ENCODE data around the gene CCDC188. TPM values are rescaled to one million over a fixed set of nuclear protein-coding genes. Genes with fewer than 3 reads are reported as not detected.
A peak's percentile ranks its signal among the peaks of the same experiment; 100 is the strongest.

Gene CCDC188
- total RNA-seq, 2 experiments from 2014 or later = not detected

DNA sequence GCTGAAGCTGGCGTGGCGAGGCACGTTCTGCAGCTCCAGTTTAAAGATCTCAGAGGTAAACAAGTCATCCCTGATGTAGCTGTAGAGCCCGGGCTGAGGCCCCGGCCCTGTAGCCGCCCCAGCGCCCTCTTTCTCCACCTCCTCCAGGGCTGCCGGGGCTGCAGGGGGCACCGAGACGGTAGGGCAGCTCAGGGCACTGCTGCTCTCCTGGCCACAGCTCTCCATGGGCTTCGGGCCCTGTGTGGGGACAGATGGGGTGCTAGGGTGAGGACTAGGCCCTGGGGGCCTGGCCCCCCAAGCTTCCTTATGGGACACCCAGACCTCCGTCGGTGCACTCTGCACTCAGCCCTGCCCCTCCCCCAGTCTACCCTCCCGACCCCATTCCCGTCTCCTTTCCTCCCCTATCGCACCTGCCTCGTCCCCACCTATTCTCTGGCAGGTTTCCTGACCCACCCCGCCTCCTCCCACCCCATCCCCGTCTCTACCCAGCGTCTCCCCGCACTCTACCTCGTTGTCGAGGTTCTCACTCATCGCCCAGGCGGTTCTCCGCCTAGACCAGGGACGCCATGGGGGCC, 34.4 kb downstream of the CCDC188 start:
- ChIA-PET POLR2A (interaction anchor here (0.6 to 3.1 kb wide), 16 partner anchors 10 to 637 kb away, joined by 3 to 20 read pairs (median 4); partner anchors contain the start of genes CDC45, DGCR6L, TANGO2 and ZDHHC8), CTCF (interaction anchor here (0.8 to 2.1 kb wide), 2 partner anchors 13 kb away, joined by 3 to 8 read pairs; no protein-coding TSS in a partner anchor)
- Mint-ChIP-seq H3K36me3 (ENCODE audit: low read depth) (peaks cover 56% of the 10 kb centered on the region), H3K9me3 (no peaks in the 10 kb centered on the region), H3K27ac (peak overlapping the region; percentile 82), H3K4me3 (peak overlapping the region; percentile 97), H3K4me1 (ENCODE audit: low read depth) (peaks cover 33% of the 10 kb centered on the region), H3K27me3 (no peaks in the 10 kb centered on the region)
- Histone ChIP-seq H3K4me1 (ENCODE audit: insufficient read depth, low read length) (peaks cover 75% of the 10 kb centered on the region), H3K9me3 (ENCODE audit: control insufficient read depth in 1 of 2, insufficient read depth in 1 of 2, low read length in 2 of 2) (peaks cover 0 to 7% of the 10 kb centered on the region in 2 experiments), H3K27me3 (ENCODE audit: control insufficient read depth in 1 of 2, insufficient read depth in 2 of 2, low read length in 2 of 2) (peaks cover 0 to 5% of the 10 kb centered on the region in 2 experiments), H3K27ac (ENCODE audit: low read depth in 1 of 2, low read length in 2 of 2) (peak overlapping the region; percentile 76 to 84), H3K36me3 (ENCODE audit: insufficient read depth, low read length) (peaks cover 67% of the 10 kb centered on the region), H3K4me3 (ENCODE audit: low read length) (peak overlapping the region; percentile 85)
- no peak for DNase-seq
- ATAC-seq (ENCODE audit: poor library complexity) = no peak
- intact Hi-C loops (cut with DNase I, micrococcal nuclease) = loop anchor here (2.0 to 10.0 kb wide), 7 partner anchors 16 to 994 kb away; partner anchors contain the start of genes DGCR2 (in 1 of the 2), GNB1L (in 1 of the 2), MED15 (in 1 of the 2) and RTL10 (in 1 of the 2)
- TF ChIP-seq, protein P1, sequence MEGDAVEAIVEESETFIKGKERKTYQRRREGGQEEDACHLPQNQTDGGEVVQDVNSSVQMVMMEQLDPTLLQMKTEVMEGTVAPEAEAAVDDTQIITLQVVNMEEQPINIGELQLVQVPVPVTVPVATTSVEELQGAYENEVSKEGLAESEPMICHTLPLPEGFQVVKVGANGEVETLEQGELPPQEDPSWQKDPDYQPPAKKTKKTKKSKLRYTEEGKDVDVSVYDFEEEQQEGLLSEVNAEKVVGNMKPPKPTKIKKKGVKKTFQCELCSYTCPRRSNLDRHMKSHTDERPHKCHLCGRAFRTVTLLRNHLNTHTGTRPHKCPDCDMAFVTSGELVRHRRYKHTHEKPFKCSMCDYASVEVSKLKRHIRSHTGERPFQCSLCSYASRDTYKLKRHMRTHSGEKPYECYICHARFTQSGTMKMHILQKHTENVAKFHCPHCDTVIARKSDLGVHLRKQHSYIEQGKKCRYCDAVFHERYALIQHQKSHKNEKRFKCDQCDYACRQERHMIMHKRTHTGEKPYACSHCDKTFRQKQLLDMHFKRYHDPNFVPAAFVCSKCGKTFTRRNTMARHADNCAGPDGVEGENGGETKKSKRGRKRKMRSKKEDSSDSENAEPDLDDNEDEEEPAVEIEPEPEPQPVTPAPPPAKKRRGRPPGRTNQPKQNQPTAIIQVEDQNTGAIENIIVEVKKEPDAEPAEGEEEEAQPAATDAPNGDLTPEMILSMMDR (IDR thresholded peaks at IDR 0.05) = no peak

DNA sequence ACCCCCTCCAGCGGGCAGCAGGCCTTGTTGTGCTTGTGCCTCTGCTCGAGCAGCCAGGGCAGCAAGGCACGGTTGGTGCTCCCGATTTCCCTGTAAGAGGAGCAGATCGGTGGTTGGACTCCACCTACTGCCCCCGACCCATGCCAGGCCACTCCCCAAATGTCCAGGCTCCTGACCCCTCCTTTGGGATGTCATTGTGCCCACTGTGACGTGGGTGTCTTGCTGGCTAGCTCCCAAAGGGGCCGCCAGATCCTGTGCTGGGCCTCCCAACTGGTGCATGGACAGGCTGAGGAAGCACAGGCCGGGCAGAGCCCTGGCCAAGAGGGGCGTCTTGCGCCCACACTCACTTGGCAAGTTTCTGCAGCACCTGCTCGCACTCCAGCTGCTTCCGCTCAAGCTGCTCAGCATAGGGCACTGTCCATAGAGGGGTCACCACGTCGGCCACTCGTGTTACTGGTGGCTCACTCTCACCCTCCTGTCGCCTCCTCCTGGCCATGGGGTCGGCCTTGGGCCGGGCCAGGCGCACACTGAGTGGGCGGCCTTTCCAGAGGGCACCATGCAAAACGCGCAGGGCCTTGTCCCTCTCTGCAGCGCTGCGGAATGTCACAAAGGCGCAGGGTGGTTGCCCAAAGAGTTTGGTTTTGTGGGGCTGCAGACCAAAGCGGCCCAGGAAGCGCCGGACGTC, 35.0 kb downstream of the CCDC188 start, which contains the start of gene RANBP1:
TSS of gene RANBP1 (plus strand) at position 414 of the 685 bp plus-strand sequence. CDS start at position 495, 81 bp downstream.
- Mint-ChIP-seq H3K36me3 (ENCODE audit: low read depth) (peaks cover 62% of the 10 kb centered on the region), H3K4me3 (peak within 1 kb of the TSS; percentile 97), H3K4me1 (ENCODE audit: low read depth) (peaks cover 33% of the 10 kb centered on the region), H3K27me3 (no peaks in the 10 kb centered on the region), H3K9me3 (no peaks in the 10 kb centered on the region), H3K27ac (peak within 1 kb of the TSS; percentile 82)
- ATAC-seq (ENCODE audit: poor library complexity) (no peak), DNase-seq (no peak)
- peak within 1 kb of the TSS; percentile 76 to 84 for H3K27ac ChIP-seq (ENCODE audit: low read depth in 1 of 2, low read length in 2 of 2)
- TF ChIP-seq, protein P1 (IDR thresholded peaks at IDR 0.05) = no peak
- peaks cover 68% of the 10 kb centered on the region for H3K36me3 ChIP-seq (ENCODE audit: insufficient read depth, low read length)
- peaks cover 78% of the 10 kb centered on the region for H3K4me1 ChIP-seq (ENCODE audit: insufficient read depth, low read length)
- H3K27me3 ChIP-seq (ENCODE audit: control insufficient read depth in 1 of 2, insufficient read depth in 2 of 2, low read length in 2 of 2) = peaks cover 0 to 5% of the 10 kb centered on the region in 2 experiments
- peak within 1 kb of the TSS; percentile 85 for H3K4me3 ChIP-seq (ENCODE audit: low read length)
- peaks cover 0 to 7% of the 10 kb centered on the region in 2 experiments for H3K9me3 ChIP-seq (ENCODE audit: control insufficient read depth in 1 of 2, insufficient read depth in 1 of 2, low read length in 2 of 2)
- ChIA-PET CTCF (interaction anchor here (0.8 kb wide), 1 partner anchor 13 kb away, joined by 3 read pairs; no protein-coding TSS in a partner anchor), POLR2A (interaction anchor here (0.7 to 3.1 kb wide), 4 partner anchors 10 to 95 kb away, joined by 3 to 20 read pairs (median 12); partner anchors contain the start of genes TANGO2 and ZDHHC8)
- intact Hi-C loops (cut with DNase I, micrococcal nuclease) = loop anchor here (2.0 to 10.0 kb wide), 7 partner anchors 15 to 994 kb away; partner anchors contain the start of genes DGCR2 (in 1 of the 2), GNB1L (in 1 of the 2), MED15 (in 1 of the 2) and RTL10 (in 1 of the 2)

Data from CD4-positive, alpha-beta T cell (primary cell).